CD4-positive, alpha-beta T cell (primary cell): Measurements from ENCODE around the gene CACUL1. TPM values are rescaled to one million over a fixed set of nuclear protein-coding genes. Genes with fewer than 3 reads are reported as not detected.

Source experiments
- ATAC-seq: fragments of 200-7000 bp; cut with Tn5 transposase; one replicate; pipeline ENCODE4 v1.10.0; 2022; ENCODE audit warnings: mild to moderate bottlenecking; ENCODE audit not compliant: poor library complexity
- CTCF ChIA-PET: fragments of 350-600 bp; sonication (Branson Sonifier 250); formaldehyde crosslinking; loops from one replicate; lab custom pipeline; 2021; ENCODE audit warnings: antibody characterized with exemption, inconsistent platforms; lab: Charles Lee
- POLR2A ChIA-PET: fragments of 350-600 bp; sonication (Branson Sonifier 250); formaldehyde crosslinking; loops from one replicate; lab custom pipeline; 2021; ENCODE audit warnings: antibody characterized with exemption, inconsistent platforms; lab: Charles Lee
- DNase-seq, 14 experiments: peaks; one replicate each; pipeline ENCODE4 v3.0.0-alpha.2; 2013 to 2020; ENCODE audit warnings: mixed read lengths in 2 of 14
- H3K27ac ChIP-seq, 2 donors: one replicate each; pipeline versions ENCODE4 v1.5.1 to v1.7.0; 2013; ENCODE audit warnings: low read length in 2 of 2, low read depth in 1 of 2, mild to moderate bottlenecking in 1 of 2
- H3K27me3 ChIP-seq, 2 experiments: 1 replicate in 1 of 2; 2 replicates in 1 of 2; pipeline versions ENCODE4 v1.6.1 to v1.7.0; 2013; ENCODE audit warnings: low read length in 2 of 2, control low read depth in 1 of 2, mild to moderate bottlenecking in 1 of 2, moderate library complexity in 1 of 2; ENCODE audit not compliant: insufficient read depth in 2 of 2, control insufficient read depth in 1 of 2
- H3K36me3 ChIP-seq: one replicate; pipeline ENCODE4 v1.6.1; 2013; ENCODE audit warnings: low read length, control low read depth; ENCODE audit not compliant: insufficient read depth
- H3K4me1 ChIP-seq: one replicate; pipeline ENCODE4 v1.6.1; 2013; ENCODE audit warnings: low read length, control low read depth; ENCODE audit not compliant: insufficient read depth
- H3K4me3 ChIP-seq: one replicate; pipeline ENCODE4 v1.5.1; 2013; ENCODE audit warnings: mild to moderate bottlenecking, low read length, moderate library complexity
- H3K9me3 ChIP-seq, 2 experiments: 1 replicate in 1 of 2; 2 replicates in 1 of 2; pipeline versions ENCODE4 v1.6.1 to v1.7.0; 2013; ENCODE audit warnings: low read length in 2 of 2, mild to moderate bottlenecking in 2 of 2, control low read depth in 1 of 2, moderate library complexity in 1 of 2; ENCODE audit not compliant: control insufficient read depth in 1 of 2, insufficient read depth in 1 of 2
- H3K27ac Mint-ChIP-seq: one replicate; pipeline ENCODE4 v1.8.0; 2020; ENCODE audit warnings: mixed read lengths
- H3K27me3 Mint-ChIP-seq: one replicate; pipeline ENCODE4 v1.8.0; 2021; ENCODE audit warnings: mixed read lengths
- H3K36me3 Mint-ChIP-seq: one replicate; pipeline ENCODE4 v1.8.0; 2021; ENCODE audit warnings: low read depth, mixed read lengths
- H3K4me1 Mint-ChIP-seq: one replicate; pipeline ENCODE4 v1.8.0; 2021; ENCODE audit warnings: low read depth, mixed read lengths
- H3K4me3 Mint-ChIP-seq: one replicate; pipeline ENCODE4 v1.8.0; 2020; ENCODE audit warnings: mild to moderate bottlenecking, mixed read lengths
- H3K9me3 Mint-ChIP-seq: one replicate; pipeline ENCODE4 v1.8.0; 2020; ENCODE audit warnings: mixed read lengths
- CTCF ChIP-seq: fragments of 200-600 bp; IDR thresholded peaks from one replicate; pipeline ENCODE4 v1.8.0; 2022; ENCODE audit warnings: antibody characterized with exemption, mild to moderate bottlenecking
- intact Hi-C, 2 experiments: fragments of 100-400 bp; cut with DNase I in 1 of 2; cut with micrococcal nuclease in 1 of 2; formaldehyde crosslinking; loops; one replicate each; pipeline versions ENCODE4 v1.15.1 to v1.9.0; 2023 to 2025; cut with DNase I, micrococcal nuclease
- total RNA-seq, 174 experiments: library from RNA in 2 of 174; stranded (reverse) in 2 of 174; gene quantifications; one replicate each; pipeline ENCODE4 v1.2.3 and lab custom pipeline; 2021 to 2026

CACUL1 gene
- total RNA-seq, 2 experiments from 2014 or later: 36.7 to 37.4 TPM

GRCh38 chr10:118629211-118629610 lies 125.6 kb downstream of the CACUL1 start:
- intact Hi-C loops: no loop called here
- no peak for DNase-seq
- H3K9me3 Mint-ChIP-seq: no peaks in the 10 kb centered on the region
- Histone ChIP-seq H3K27ac (no peak overlapping the region), H3K27me3 (no peaks in the 10 kb centered on the region), H3K36me3 (no peaks in the 10 kb centered on the region), H3K4me1 (no peaks in the 10 kb centered on the region), H3K9me3 (no peaks in the 10 kb centered on the region), H3K4me3 (no peak overlapping the region)
- H3K36me3 Mint-ChIP-seq: no peaks in the 10 kb centered on the region
- H3K27me3 Mint-ChIP-seq: no peaks in the 10 kb centered on the region
- H3K27ac Mint-ChIP-seq: no peak overlapping the region
- no peaks in the 10 kb centered on the region for H3K4me1 Mint-ChIP-seq
- no peak for TF ChIP-seq CTCF
- CTCF ChIA-PET: no interaction called here
- POLR2A ChIA-PET: no interaction called here
- no peak overlapping the region for H3K4me3 Mint-ChIP-seq
- ATAC-seq: no peak

GRCh38 chr10:118628397-118628796 lies 126.4 kb downstream of the CACUL1 start:
- Histone ChIP-seq H3K4me3 (no peak overlapping the region), H3K9me3 (no peaks in the 10 kb centered on the region), H3K36me3 (no peaks in the 10 kb centered on the region), H3K27me3 (no peaks in the 10 kb centered on the region), H3K4me1 (no peaks in the 10 kb centered on the region), H3K27ac (no peak overlapping the region)
- intact Hi-C loops: no loop called here
- CTCF ChIA-PET: no interaction called here
- DNase-seq (no peak), ATAC-seq (no peak)
- H3K27ac Mint-ChIP-seq: no peak overlapping the region
- H3K4me3 Mint-ChIP-seq: no peak overlapping the region
- H3K4me1 Mint-ChIP-seq: peaks cover 1% of the 10 kb centered on the region
- no peaks in the 10 kb centered on the region for H3K9me3 Mint-ChIP-seq
- POLR2A ChIA-PET: no interaction called here
- TF ChIP-seq CTCF: no peak
- no peaks in the 10 kb centered on the region for H3K27me3 Mint-ChIP-seq
- H3K36me3 Mint-ChIP-seq: no peaks in the 10 kb centered on the region

GRCh38 chr10:118626953-118627352 lies 127.8 kb downstream of the CACUL1 start:
- TF ChIP-seq CTCF: no peak
- no peaks in the 10 kb centered on the region for H3K36me3 ChIP-seq
- no peak overlapping the region for H3K4me3 ChIP-seq
- no peaks in the 10 kb centered on the region for H3K9me3 Mint-ChIP-seq
- H3K36me3 Mint-ChIP-seq: no peaks in the 10 kb centered on the region
- H3K4me1 Mint-ChIP-seq: peaks cover 10% of the 10 kb centered on the region
- ATAC-seq (no peak), DNase-seq (peak in 2 of 14 experiments; percentile 11 to 21)
- H3K27me3 ChIP-seq: no peaks in the 10 kb centered on the region
- no peak overlapping the region for H3K27ac ChIP-seq
- intact Hi-C loops: no loop called here
- ChIA-PET CTCF (interaction anchor here (0.6 kb wide), 1 partner anchor 59 kb away, joined by 4 read pairs; no protein-coding TSS in a partner anchor), POLR2A (no interaction called here)
- no peaks in the 10 kb centered on the region for H3K9me3 ChIP-seq
- H3K4me1 ChIP-seq: peaks cover 4% of the 10 kb centered on the region
- H3K4me3 Mint-ChIP-seq: no peak overlapping the region
- no peaks in the 10 kb centered on the region for H3K27me3 Mint-ChIP-seq
- no peak overlapping the region for H3K27ac Mint-ChIP-seq

Other genes starting within 250 kb of the CACUL1 start
- gene PRLHR, start 159.3 kb downstream of the CACUL1 start, total RNA-seq: not detected